Measurements from ENCODE around the gene OGFOD2.

Gene OGFOD2

GRCh38 chr12:122989225-122989839 lies 14.3 kb downstream of the OGFOD2 start:
- DNase-seq, result no peak

GRCh38 chr12:122989874-122990419 lies 14.9 kb downstream of the OGFOD2 start:
- DNase-seq, result no peak

- no peak for DNase-seq
These were observed 15.5 kb downstream of the OGFOD2 start for GRCh38 chr12:122990561-122990960.

- no peak for DNase-seq
These were observed 16.0 kb downstream of the OGFOD2 start for GRCh38 chr12:122990961-122991622.

GRCh38 chr12:122991623-122992275 lies 16.7 kb downstream of the OGFOD2 start:
- no peak for DNase-seq

GRCh38 chr12:122992386-122992785 lies 17.3 kb downstream of the OGFOD2 start:
- DNase-seq, result no peak

GRCh38 chr12:122994140-122994675 lies 19.2 kb downstream of the OGFOD2 start:
- DNase-seq, result no peak

GRCh38 chr12:122994781-122995502 lies 19.9 kb downstream of the OGFOD2 start:
- no peak for DNase-seq

- no peak for DNase-seq
These were observed 20.6 kb downstream of the OGFOD2 start for GRCh38 chr12:122995503-122996187.

- DNase-seq, result no peak
These were observed 21.2 kb downstream of the OGFOD2 start for GRCh38 chr12:122996188-122996601.

- no peak for DNase-seq
These were observed 21.7 kb downstream of the OGFOD2 start for GRCh38 chr12:122996621-122997342.

- no peak for DNase-seq
These were observed 22.6 kb downstream of the OGFOD2 start for GRCh38 chr12:122997343-122998250.

GRCh38 chr12:122998316-122998715 lies 23.3 kb downstream of the OGFOD2 start:
- DNase-seq, result no peak

GRCh38 chr12:122999196-122999946 lies 24.3 kb downstream of the OGFOD2 start:
- DNase-seq, result no peak

GRCh38 chr12:122999986-123000420 lies 25.0 kb downstream of the OGFOD2 start:
- no peak for DNase-seq

GRCh38 chr12:123000578-123000977 lies 25.5 kb downstream of the OGFOD2 start:
- DNase-seq, result no peak

GRCh38 chr12:123001464-123001863 lies 26.4 kb downstream of the OGFOD2 start:
- DNase-seq, result no peak

- DNase-seq, result no peak
These were observed 28.2 kb downstream of the OGFOD2 start for GRCh38 chr12:123003257-123003656.

- DNase-seq, result no peak
These were observed 29.2 kb downstream of the OGFOD2 start for GRCh38 chr12:123004287-123004686.

Measured in fibroblast of skin of back (primary cell).